ENCODE measurements around the gene TALDO1.

Gene TALDO1

GRCh38 chr11:719214-720016 lies 27.8 kb upstream of the TALDO1 start:
- no peak overlapping the region for H3K4me3 ChIP-seq (replicated peaks; ENCODE audit: low read depth, low read length)
- DNase-seq (ENCODE audit: extremely low read depth, low read depth): no peak
- no peak for TF ChIP-seq CTCF (IDR thresholded peaks at IDR 0.05; ENCODE audit: low read depth, low read length, missing control alignments)

- H3K4me3 ChIP-seq (replicated peaks; ENCODE audit: low read depth, low read length): no peak overlapping the region
- no peak for DNase-seq (ENCODE audit: extremely low read depth, low read depth)
- TF ChIP-seq CTCF (IDR thresholded peaks at IDR 0.05; ENCODE audit: low read depth, low read length, missing control alignments): no peak
Observed at GRCh38 chr11:720017-720641, 27.1 kb upstream of the TALDO1 start.

- H3K4me3 ChIP-seq (replicated peaks; ENCODE audit: low read depth, low read length): no peak overlapping the region
- DNase-seq (ENCODE audit: extremely low read depth, low read depth): no peak
- no peak for TF ChIP-seq CTCF (IDR thresholded peaks at IDR 0.05; ENCODE audit: low read depth, low read length, missing control alignments)
Observed at GRCh38 chr11:720642-721246, 26.5 kb upstream of the TALDO1 start.

- no peak for TF ChIP-seq CTCF (IDR thresholded peaks at IDR 0.05; ENCODE audit: low read depth, low read length, missing control alignments)
- H3K4me3 ChIP-seq (replicated peaks; ENCODE audit: low read depth, low read length): no peak overlapping the region
- no peak for DNase-seq (ENCODE audit: extremely low read depth, low read depth)
Observed at GRCh38 chr11:721247-721740, 26.0 kb upstream of the TALDO1 start.

GRCh38 chr11:721741-722345 lies 25.4 kb upstream of the TALDO1 start:
- H3K4me3 ChIP-seq (replicated peaks; ENCODE audit: low read depth, low read length): no peak overlapping the region
- TF ChIP-seq CTCF (IDR thresholded peaks at IDR 0.05; ENCODE audit: low read depth, low read length, missing control alignments): no peak
- no peak for DNase-seq (ENCODE audit: extremely low read depth, low read depth)

- no peak for DNase-seq (ENCODE audit: extremely low read depth, low read depth)
- TF ChIP-seq CTCF (IDR thresholded peaks at IDR 0.05; ENCODE audit: low read depth, low read length, missing control alignments): no peak
- H3K4me3 ChIP-seq (replicated peaks; ENCODE audit: low read depth, low read length): no peak overlapping the region
Observed at GRCh38 chr11:722346-722811, 24.9 kb upstream of the TALDO1 start.

Measured in HFF-Myc (cell line).